GM18909 (cell line): ENCODE data around the gene MCCC1.

Experiments used
- ATAC-seq: cut with Tn5 transposase; IDR thresholded peaks from one replicate; pipeline ENCODE4 v1.9.1; 2021; ENCODE audit warnings: mild to moderate bottlenecking; ENCODE audit not compliant: unreplicated experiment, poor library complexity

The MCCC1 gene

DNA sequence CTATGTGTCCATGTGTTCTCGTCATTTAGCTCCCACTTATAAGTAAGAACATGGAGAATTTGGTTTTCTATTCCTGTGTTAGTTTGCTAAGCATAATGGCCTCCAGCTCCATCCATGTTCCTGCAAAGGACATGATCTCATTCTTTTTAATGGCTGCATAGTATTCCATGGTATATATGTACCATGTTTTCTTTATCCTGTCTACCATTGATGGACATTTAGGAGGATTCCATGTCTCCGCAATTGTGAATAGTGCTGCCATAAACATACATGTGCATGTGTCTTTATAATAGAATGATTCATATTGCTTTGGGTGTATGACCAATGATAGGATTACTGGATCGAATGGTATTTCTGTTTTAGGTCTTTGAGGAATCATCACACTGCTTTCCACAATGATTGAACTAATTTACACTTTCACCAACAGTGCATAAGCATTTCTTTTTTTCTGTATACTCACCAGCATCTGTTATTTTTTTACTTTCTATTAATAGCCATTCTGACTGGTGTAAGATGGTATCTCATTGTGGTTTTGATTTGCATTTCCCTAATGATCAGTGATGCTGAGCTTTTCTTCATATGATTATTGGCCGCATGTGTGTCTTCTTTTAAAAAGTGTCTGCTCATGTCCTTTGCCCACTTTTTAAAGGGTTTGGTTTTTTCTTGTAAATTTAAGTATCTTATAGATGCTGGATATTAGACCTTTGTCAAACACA, 105.7 kb downstream of the MCCC1 start:
- peak; percentile 55 for ATAC-seq

GRCh38 chr3:182989566-182989965, 109.7 kb downstream of the MCCC1 start:
- no peak for ATAC-seq

GRCh38 chr3:182986021-182986420, 113.3 kb downstream of the MCCC1 start:
- ATAC-seq, result no peak

DNA sequence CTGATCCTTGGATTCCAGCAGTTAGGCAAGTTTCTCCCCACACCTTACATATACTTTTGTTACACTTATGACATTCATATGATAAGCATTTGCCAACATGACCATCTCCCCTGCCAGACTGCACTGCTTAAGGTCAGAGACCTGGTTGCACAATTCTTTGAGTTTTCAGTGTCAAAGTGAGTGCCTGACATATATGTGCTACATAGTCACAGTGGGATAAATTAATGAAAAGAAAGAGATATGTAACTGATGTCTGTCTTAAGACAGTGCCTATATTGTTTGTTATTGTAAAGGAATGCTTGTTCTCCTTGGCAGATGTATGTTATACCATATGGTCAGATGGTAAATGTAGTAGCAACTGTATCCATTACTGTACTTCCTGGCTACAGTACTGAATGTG, 115.4 kb downstream of the MCCC1 start:
- no peak for ATAC-seq

GRCh38 chr3:182981038-182981380, 118.3 kb downstream of the MCCC1 start:
- no peak for ATAC-seq

DNA sequence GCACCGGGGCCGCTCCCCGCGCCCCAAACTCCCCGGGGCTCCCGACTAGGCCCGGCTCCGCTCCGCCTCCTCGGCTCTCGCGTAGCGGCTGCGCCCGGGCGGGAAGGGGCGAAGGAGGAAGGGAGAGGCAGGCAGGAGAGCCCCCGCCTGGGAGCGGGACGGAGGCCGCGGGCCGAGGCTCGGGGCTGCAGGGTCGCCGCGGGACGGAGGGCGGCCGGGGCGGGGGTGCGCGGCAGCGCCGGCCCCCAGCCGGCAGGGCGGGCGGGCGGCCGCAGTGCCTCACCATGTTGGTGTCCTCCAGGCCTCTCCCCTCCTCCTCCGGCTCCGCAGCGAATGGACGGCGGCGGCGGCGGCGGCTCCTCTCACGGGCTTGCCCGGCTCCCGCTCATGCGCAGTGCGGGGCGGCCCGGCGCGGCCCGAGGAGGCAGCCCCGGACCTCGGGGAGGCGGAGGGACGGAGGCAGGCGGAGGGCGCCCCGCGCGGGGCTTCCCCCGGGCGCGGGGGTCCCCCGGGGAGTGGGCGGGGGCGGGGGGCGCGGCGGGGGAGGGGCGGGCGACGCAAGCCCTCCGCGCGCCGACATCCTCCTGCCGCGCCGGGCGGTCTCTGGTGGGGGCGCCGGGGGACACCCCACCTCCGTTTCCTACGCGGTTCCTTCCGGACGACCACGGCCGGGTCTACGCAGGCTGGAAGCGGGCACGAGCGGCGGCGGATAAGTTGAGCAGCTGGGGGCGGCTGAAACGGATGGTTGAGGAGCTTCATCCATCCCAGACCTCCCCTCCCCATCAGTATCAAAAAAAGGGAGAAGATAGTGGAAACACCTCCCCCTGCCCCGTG, 118.9 kb downstream of the MCCC1 start, which contains the start of gene DCUN1D1:
DCUN1D1 (minus strand) TSS at position 335 of the 834 bp plus-strand sequence; CDS start at position 286, 49 bp downstream.
- ATAC-seq, result peak; percentile 92

DNA sequence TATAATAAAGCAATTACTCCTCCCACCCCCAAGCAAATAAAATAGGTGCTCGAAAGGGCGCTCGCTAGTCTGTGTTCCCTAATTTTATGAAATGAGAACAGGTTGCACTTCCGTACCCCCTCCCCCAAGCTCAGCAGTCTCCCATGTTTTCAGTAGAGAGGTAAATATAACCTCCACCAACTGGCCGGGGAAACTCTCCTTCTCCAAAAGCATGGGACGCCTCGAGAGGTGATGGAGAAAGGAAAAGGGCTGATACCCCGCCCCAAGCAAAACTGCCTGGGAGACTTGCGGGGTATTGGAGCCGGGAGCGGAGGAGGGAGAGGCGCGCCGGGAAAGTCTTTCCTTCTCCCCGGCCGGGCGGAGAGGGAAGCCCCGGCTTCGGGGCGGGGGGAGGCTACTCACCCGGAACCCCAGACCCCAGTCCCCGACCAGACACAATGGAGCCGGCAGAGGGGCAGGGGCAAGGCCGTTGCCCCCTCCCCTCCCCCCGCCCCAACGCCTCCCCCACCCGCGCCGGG, 119.6 kb downstream of the MCCC1 start:
- ATAC-seq, result peak; percentile 17

DNA sequence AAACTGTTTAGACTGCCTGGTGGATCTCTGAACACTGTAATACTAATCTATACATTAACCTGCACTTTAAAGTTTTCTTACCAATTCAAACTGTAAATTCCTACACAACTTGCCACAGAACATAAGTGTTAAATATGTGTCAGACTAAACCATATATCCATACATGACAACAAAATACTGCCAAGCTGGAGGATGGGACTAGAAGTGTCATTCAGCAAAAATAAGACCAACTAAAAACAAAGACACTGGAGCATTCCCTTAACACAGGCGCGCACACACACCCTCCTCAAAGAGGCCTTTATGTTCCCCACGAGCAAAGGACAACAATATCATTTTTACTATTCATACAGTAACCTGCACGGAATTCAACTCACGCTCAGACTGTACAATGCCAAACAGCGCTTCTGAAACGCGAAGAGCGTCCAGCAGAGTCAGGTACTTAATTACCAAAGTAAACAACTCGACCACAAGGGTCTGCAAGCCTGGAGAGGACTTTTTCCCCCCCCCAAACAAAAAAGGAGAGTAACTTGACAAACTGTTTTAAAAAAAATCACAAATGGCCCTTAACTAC, 120.1 kb downstream of the MCCC1 start:
- ATAC-seq, result no peak

- no peak for ATAC-seq
These were observed 120.9 kb downstream of the MCCC1 start for GRCh38 chr3:182978387-182978786.

DNA sequence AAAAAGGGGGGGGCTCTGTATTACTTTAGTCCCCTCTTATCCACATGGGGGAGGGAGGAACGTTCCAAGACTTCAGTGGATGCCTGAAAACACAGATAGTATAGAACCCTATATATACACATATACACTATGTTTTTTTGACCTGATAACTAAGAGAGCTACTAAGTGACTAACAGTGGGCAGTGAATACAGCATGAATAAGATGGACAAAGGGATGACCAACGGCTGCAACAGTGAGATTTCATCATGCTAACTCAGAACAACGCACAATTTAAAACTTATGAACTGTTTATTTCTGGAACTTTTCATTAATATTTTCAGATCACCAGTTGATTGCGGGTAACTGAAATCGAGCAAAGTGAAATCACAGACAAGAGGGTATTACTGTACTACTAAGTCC, 126.2 kb downstream of the MCCC1 start:
- ATAC-seq, result no peak

GRCh38 chr3:182972387-182972786, 126.9 kb downstream of the MCCC1 start:
- no peak for ATAC-seq

- no peak for ATAC-seq
These were observed 127.7 kb downstream of the MCCC1 start for GRCh38 chr3:182971637-182972036.

DNA sequence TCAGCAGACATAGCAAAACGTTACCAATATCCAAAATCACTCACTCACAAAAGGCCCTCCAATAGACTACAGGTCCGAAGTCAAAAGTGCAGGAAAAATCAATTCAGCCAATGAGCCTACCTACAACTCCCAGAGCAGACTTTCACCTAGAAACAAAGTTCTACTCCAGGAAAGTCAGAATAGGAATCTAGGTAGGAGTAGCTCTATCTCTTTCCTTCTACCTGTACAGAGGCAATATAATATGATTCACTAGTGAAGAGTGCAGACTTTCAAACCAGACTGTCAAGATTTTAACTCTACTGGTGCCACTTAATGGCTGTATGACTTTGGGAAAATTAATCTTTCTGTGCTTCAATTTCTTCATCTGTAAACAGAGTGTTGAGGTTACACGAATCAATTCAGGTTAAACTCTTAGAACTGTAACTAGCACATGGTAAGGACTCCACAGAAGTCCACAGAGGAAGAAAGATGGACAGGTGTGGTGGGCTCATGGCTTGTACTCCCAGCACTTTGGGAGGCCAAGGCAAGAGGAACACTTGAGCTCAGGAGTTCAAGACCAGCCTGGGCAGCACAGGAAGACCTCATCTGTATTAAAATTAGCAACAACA, 128.4 kb downstream of the MCCC1 start:
- no peak for ATAC-seq

- no peak for ATAC-seq
These were observed 129.4 kb downstream of the MCCC1 start for GRCh38 chr3:182969853-182970252.

DNA sequence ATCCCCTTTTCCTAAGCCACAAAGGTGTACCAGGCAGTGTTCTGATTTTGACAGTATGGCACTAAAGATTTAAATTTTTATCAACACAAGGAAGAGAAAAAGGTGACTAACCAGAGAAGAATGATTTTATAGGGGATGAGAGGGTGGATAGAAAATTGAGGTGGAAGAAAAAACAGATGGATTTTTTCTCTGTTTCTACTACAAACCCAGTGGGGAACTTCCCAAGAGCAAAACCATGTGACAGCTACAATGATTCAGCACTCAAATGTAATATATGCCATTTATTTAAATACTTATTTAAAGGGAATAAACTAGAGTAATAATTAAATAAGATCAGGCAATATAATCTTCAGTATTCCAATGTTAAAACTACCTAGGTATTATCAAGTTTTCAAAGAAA, 130.0 kb downstream of the MCCC1 start:
- no peak for ATAC-seq

- peak; percentile 60 for ATAC-seq
These were observed 131.8 kb downstream of the MCCC1 start for GRCh38 chr3:182967218-182968204.

DNA sequence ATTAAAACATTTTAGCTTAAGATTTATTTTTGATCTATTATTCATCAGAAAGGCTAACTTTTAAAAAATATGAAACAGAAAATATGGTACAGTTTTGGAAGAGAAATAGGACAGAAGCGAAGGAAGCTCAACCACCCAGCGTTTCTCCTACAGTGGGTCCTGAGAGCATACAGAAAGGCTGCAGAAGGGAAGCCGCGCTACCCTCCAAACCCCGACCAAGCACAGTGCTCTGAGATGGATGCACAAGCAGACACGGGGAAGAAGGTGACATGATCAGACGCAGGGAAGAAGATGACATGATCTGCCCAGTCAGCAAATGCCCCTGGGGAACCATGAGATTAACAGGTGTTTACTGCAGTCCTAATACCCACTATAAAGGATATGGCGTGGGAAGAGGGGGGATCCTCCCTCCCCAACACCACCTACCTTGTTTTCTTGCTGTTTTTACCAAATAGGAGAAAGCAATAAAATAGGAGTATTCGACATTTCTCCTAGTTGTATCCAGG, 133.4 kb downstream of the MCCC1 start:
- no peak for ATAC-seq
